Stimulated activated naive CD8-positive, alpha-beta T cell treated with anti-CD3 and anti-CD28 coated beads, Interleukin-15, amount 100 ng/mL, for 72 hours (primary cell): ENCODE data around the gene IGFBP4.
A peak's percentile ranks its signal among the peaks of the same experiment; 100 is the strongest.

Experiments
- ATAC-seq: fragments of 150-1000 bp; cut with Tn5 transposase; 2 replicates; pipeline ENCODE4 v1.10.0; 2021; ENCODE audit warnings: mild to moderate bottlenecking, moderate library complexity
- DNase-seq, 2 donors: peaks; one replicate each; pipeline ENCODE4 v3.0.0; 2021 to 2022
- H3K27ac Mint-ChIP-seq, 2 donors: one replicate each; pipeline ENCODE4 v1.8.0; 2022; ENCODE audit warnings: mild to moderate bottlenecking in 2 of 2, mixed read lengths in 2 of 2, moderate library complexity in 2 of 2
- H3K27me3 Mint-ChIP-seq: one replicate; pipeline ENCODE4 v1.8.0; 2022; ENCODE audit warnings: mixed read lengths
- H3K4me1 Mint-ChIP-seq: one replicate; pipeline ENCODE4 v1.8.0; 2022; ENCODE audit warnings: mild to moderate bottlenecking, mixed read lengths
- H3K4me3 Mint-ChIP-seq, 2 donors: one replicate each; pipeline ENCODE4 v1.8.0; 2022; ENCODE audit warnings: mild to moderate bottlenecking in 2 of 2, mixed read lengths in 2 of 2, moderate library complexity in 1 of 2
- H3K9me3 Mint-ChIP-seq, 2 donors: one replicate each; pipeline ENCODE4 v1.8.0; 2022; ENCODE audit warnings: mixed read lengths in 2 of 2

Gene IGFBP4

DNA sequence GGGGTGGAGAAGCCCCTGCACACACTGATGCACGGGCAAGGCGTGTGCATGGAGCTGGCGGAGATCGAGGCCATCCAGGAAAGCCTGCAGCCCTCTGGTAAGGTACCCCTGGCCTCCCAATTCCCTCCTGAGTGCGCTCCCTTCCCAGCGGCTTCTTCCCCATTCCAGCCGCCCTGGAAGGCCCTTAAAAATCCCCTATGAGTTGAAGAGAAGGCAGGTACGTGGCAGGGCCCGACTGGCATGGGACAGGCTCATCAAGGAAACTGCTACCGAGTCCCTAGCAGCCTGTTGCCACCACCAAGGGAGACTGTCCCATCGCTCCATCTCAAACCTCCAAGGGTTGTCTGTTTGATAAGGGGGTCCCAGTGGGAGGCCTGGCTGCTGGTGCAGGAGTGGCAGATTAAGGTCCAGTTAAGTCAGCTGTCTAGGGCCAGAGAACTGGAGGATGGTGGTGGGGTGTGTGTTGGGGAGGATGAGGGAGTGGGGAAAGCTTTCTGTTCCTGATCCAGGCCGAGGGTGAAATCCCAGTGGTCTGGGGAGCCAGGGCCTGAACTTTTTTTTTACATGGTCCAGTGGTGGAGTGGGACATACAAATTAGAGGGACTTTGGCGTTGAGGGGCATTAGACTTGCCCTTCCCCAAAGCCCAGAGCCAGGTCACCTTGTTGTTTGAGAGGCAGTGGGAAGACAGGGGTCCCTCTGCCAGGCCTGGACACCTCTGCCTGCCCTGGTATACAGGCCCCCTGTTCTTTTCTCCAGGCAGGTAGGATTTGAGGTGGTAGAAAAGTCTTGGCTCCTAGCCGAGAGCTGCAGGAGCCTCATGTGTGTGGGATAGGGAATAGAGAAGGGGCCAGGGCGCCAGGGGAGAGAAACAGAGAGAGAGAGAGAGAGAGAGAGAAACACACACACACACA lies 994 bp downstream of the IGFBP4 start:
- Mint-ChIP-seq H3K27ac (peak overlapping the region in 1 of 2 donors; percentile 26), H3K9me3 (no peaks in the 10 kb centered on the region), H3K4me1 (peaks cover 38% of the 10 kb centered on the region), H3K27me3 (peaks cover 32% of the 10 kb centered on the region), H3K4me3 (peak overlapping the region; percentile 47 to 76)
- ATAC-seq (peak; percentile 24), DNase-seq (peak; percentile 37 to 42)

DNA sequence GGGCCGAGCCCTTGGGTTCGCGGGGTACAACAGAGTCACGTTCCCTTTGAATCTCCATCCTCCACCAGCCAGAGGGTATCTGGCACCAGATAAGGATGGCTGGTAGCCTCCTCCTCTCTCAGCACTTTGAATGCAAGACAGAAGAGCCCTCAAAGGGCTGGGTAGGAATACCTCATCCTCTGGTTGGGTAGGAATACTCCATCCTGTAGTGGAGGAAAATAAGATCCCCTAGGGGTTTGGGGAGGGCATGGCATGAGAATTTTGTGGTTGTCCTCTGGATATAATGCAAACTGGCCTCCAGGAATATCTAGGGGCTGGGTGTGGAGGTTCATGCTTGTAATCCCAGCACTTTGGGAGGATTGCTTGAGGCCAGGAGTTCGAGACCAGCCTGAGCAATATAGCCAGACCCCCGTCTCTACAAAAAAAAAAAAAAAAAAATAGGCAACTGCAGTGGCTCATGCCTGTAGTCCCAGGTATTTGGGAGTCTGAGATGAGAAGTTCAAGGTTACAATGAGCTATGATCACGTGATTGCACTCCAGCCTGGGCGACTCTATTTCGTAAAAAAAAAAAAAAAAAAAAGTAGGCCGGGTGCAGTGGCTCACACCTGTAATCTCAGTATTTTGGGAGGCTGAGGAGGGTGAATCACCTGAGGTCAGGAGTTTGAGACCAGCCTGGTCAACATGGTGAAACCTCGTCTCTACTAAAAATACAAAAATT lies 2.7 kb downstream of the IGFBP4 start:
- H3K4me1 Mint-ChIP-seq: peaks cover 38% of the 10 kb centered on the region
- H3K4me3 Mint-ChIP-seq: peak overlapping the region; percentile 47 to 76

DNA sequence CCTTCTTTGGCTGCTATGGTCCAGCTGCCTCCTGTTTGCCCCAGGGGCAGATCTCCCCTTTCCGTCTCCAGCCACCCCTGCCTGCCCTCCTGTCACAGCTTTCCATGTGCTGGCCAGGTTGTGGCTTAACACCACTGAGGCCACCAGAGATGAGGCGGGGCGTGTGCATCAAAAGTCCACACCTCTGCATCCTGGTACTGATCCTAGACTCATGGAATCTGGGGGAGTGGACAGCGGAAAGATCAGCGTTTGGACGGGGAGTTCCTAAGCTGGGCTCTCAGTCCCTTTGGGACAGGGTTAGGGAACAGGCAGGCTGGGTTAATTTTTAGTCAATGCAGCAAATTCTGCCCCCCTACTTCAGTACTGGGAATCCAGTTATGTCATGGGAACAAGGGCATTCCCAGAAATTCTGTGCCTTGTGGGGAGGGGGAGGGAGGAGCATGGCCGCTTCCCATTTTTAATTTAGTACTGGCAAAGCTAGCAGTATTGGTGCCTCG lies 3.9 kb downstream of the IGFBP4 start:
- Mint-ChIP-seq H3K27ac (no peak overlapping the region), H3K4me1 (peaks cover 42% of the 10 kb centered on the region), H3K9me3 (no peaks in the 10 kb centered on the region)

More for the DNA sequence above, 2.7 kb downstream of the IGFBP4 start:
- peaks cover 24% of the 10 kb centered on the region for H3K27me3 Mint-ChIP-seq
- ATAC-seq (no peak), DNase-seq (no peak)
- no peaks in the 10 kb centered on the region for H3K9me3 Mint-ChIP-seq
- no peak overlapping the region for H3K27ac Mint-ChIP-seq

DNA sequence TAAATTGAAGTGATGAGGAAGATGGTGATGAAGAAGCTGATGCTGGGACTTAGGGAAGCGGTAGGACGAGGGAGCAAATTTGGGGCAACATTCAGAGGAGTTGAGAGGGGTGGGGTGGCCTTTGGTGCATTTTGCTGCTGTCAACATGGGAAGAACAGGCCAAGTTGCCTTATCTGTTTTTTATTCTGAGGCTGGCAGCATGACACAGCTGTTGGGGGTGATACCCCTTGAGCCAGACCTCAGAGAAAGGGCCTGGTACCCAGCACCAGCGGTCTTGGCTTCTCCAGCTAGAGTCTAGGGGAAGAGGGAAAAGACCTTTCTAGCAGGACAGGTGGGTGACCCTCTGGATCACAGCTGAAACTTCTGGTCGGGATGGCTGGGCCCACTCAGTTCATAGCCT lies 4.6 kb downstream of the IGFBP4 start:
- H3K4me1 Mint-ChIP-seq: peaks cover 48% of the 10 kb centered on the region
- H3K4me3 Mint-ChIP-seq: no peak overlapping the region
- peaks cover 17% of the 10 kb centered on the region for H3K27me3 Mint-ChIP-seq
- peak overlapping the region in 1 of 2 donors; percentile 78 for H3K27ac Mint-ChIP-seq
- DNase-seq: no peak
- H3K9me3 Mint-ChIP-seq: no peaks in the 10 kb centered on the region
- no peak for ATAC-seq

More for the DNA sequence above, 3.9 kb downstream of the IGFBP4 start:
- no peak for ATAC-seq
- no peak for DNase-seq
- peaks cover 22% of the 10 kb centered on the region for H3K27me3 Mint-ChIP-seq
- no peak overlapping the region for H3K4me3 Mint-ChIP-seq

DNA sequence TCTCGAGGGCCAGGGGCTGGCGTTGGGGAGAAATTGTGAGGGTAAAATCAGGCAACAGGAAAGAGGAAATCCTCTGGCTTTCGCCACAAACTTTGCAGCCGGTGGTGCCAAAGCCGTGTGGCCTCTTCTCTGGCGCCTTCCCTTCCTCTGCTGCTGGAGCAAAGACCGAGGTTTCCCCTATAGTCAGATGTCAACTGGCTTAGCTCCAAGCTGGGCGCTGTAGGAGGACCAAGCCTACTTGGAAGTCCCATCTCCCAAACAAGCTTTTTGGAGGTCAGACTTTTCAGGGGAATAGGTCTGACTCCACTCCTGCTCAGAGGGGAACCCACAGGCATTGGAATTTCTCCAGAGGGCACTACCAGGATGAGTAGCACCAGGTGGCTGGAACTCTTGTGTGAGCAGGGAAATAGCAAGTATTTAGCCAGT lies 5.0 kb downstream of the IGFBP4 start:
- Mint-ChIP-seq H3K27me3 (peaks cover 17% of the 10 kb centered on the region), H3K4me1 (peaks cover 51% of the 10 kb centered on the region), H3K4me3 (no peak overlapping the region), H3K27ac (no peak overlapping the region), H3K9me3 (no peaks in the 10 kb centered on the region)
- DNase-seq (no peak), ATAC-seq (no peak)

DNA sequence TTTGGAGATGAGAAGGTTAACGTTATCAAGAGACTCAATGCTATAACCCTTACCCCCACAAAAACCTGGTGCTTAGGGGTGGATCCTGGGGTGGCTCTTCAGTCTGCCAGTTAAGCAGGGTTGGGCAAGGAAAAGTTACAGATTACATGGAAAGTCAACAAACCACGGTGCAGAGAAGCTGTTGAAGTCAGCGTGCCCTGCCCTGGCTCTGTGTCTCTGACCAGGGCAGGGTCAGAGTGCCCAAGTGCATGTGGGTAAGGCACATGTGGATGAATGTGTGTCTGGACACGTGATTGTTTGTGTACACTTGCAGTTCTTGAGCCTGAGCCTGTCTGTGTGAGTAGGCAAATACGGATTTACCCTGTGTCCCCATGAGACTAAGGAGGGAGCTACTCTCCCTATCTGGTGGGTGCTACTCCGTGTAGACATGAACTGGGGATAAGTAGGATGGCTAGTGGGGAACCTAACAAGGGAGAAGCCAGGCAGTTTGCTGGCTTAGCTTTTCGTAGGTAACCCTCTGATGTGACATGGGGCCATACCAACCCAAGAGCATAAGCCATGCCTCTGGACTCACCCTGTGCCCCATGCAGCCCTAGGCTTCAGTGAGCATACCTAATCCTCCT lies 5.5 kb downstream of the IGFBP4 start:
- H3K9me3 Mint-ChIP-seq: no peaks in the 10 kb centered on the region
- ATAC-seq (no peak), DNase-seq (no peak)
- H3K4me1 Mint-ChIP-seq: peaks cover 50% of the 10 kb centered on the region
- no peak overlapping the region for H3K27ac Mint-ChIP-seq
- H3K27me3 Mint-ChIP-seq: peaks cover 17% of the 10 kb centered on the region
- H3K4me3 Mint-ChIP-seq: no peak overlapping the region

DNA sequence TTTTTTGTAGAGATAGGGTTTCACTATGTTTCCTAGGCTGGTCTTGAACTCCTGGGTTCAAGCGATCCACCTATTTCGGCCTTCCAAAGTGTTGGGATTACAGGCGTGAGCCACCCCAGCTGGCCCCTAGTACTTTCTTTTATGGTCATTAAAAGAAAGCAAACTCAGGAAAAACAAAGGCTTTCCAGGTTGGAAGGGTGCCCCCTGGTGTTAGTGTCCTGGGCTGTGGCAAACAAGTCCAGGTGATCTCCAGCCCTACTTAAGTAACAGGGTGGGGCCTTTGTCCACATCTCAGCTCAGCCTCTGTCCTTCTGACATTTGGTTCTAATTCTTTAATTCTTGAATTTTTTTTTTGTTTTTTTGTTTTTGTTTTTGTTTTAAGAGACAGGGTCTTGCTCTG lies 6.9 kb downstream of the IGFBP4 start:
- Mint-ChIP-seq H3K4me3 (no peak overlapping the region), H3K27ac (no peak overlapping the region), H3K4me1 (peaks cover 35% of the 10 kb centered on the region), H3K27me3 (peaks cover 17% of the 10 kb centered on the region), H3K9me3 (no peaks in the 10 kb centered on the region)
- DNase-seq (peak in 1 of 2 donors; percentile 26), ATAC-seq (no peak)

DNA sequence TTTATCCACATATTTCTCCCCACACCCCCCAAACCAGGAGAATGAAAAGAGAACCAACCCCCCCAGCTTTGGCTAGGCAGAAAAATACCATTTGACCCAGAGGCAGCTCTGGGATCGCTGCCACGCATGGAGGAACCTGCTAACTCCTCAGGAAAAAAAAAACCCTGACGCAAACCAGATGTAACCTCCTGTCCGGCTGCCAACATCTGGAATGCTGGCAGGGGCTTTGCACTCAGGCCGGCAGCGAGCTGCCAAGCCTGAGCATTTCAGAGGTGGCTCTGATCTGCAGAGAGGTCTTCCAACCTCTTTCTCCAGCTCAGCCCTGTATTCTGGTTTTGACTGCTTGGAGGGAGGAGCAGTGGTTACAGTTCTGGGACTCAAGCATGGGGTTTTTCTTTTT lies 8.2 kb downstream of the IGFBP4 start:
- ATAC-seq (no peak), DNase-seq (no peak)
- Mint-ChIP-seq H3K27ac (no peak overlapping the region), H3K9me3 (no peaks in the 10 kb centered on the region), H3K4me1 (peaks cover 29% of the 10 kb centered on the region), H3K27me3 (peaks cover 17% of the 10 kb centered on the region), H3K4me3 (no peak overlapping the region)

DNA sequence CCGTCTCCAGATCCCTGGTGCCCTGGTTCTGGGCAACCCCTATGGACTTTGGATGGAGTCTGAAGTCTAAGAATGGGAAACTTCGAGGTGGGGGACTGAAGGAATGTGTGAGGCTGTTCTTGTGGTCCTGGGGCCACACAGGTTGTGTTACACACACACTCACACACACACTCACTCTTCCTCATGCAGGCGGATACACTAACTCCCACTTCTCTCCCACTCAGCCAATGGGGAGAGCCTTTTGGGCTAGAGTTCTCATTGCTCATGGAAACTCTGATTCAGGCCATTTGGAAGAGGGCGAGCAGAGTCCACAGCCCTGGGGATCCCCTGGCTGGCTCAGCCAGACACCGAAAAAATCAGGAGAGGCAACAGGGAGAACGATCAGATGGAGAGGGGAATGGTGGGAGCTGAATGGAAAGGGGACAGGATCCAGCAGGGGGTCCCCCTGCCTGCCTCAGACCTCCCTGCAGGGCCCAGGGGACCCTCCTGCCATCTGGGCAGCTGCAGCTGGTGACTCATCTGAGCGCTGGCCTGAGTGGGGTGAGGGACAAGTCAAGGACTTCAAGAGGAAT lies 9.1 kb downstream of the IGFBP4 start:
- Mint-ChIP-seq H3K27ac (peak overlapping the region in 1 of 2 donors; percentile 52), H3K4me1 (peaks cover 28% of the 10 kb centered on the region), H3K27me3 (peaks cover 12% of the 10 kb centered on the region), H3K4me3 (no peak overlapping the region), H3K9me3 (no peaks in the 10 kb centered on the region)
- ATAC-seq (no peak), DNase-seq (no peak)

DNA sequence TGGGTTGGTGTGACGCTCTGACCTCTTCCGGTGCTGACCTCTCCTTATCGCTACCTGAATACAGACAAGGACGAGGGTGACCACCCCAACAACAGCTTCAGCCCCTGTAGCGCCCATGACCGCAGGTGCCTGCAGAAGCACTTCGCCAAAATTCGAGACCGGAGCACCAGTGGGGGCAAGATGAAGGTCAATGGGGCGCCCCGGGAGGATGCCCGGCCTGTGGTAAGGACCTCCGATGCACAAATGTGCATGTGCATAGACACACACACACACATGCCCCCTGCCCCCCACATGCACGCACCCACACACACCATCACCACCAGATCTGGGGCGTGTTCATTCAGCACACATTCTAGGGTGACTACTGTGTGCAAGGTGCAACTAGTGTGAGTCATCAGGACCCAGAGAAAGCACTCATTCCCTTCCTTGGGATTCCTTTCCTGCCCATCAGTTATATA lies 9.7 kb downstream of the IGFBP4 start:
- peak overlapping the region in 1 of 2 donors; percentile 52 for H3K27ac Mint-ChIP-seq
- H3K4me1 Mint-ChIP-seq: peaks cover 22% of the 10 kb centered on the region
- ATAC-seq (no peak), DNase-seq (no peak)
- no peak overlapping the region for H3K4me3 Mint-ChIP-seq
- H3K9me3 Mint-ChIP-seq: no peaks in the 10 kb centered on the region
- peaks cover 6% of the 10 kb centered on the region for H3K27me3 Mint-ChIP-seq

DNA sequence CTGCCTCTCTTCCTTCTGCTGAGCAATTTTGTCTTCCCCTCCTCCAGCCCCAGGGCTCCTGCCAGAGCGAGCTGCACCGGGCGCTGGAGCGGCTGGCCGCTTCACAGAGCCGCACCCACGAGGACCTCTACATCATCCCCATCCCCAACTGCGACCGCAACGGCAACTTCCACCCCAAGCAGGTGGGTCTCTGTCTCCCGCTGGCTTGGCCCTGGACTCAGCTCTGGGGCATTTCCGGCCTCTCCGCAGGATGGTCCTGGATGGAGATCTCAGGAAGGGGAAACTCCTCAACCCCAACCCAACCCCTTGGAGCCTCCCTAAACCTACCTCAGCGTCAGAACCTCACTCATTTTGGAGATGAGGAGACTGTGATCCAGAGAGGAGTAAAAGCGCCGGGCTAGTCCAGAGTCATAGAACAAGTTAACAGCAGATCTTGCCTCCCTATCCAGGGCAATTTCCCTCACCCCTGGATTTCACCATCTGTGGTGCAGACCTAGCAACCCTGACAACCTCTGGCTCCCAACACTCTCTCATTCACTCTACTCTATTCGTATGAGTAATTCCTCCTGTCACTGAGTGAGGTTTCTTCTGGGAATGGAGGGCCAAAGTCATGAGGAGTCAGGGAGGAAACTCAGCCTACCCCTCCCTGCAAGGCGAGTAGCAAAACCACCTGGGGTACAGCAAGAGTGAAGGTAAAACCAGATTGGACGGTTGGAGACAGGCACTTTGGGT lies 10.8 kb downstream of the IGFBP4 start:
- DNase-seq (no peak), ATAC-seq (no peak)
- Mint-ChIP-seq H3K4me3 (no peak overlapping the region), H3K9me3 (no peaks in the 10 kb centered on the region), H3K27ac (peak overlapping the region in 1 of 2 donors; percentile 36), H3K27me3 (no peaks in the 10 kb centered on the region), H3K4me1 (peaks cover 13% of the 10 kb centered on the region)

DNA sequence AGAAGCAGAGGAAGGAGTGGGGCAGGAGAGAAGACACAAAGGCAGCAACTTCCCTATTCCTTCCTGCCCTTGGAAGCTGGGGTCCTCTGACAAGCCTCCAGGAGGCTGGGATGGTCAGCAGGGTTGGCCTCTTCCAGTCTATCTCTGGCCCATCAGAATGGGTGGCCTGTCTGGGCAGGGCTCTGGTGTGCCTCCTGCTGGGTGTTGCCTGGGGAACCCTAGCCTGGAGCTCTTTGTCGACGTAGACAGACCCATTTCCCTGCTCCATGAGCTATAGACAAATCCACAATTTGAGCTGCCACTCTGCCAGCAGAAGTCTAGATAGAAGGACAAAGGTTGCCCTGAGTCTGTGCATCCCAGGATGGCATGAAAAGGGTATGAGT lies 11.4 kb downstream of the IGFBP4 start:
- Mint-ChIP-seq H3K27me3 (no peaks in the 10 kb centered on the region), H3K9me3 (no peaks in the 10 kb centered on the region), H3K4me1 (peaks cover 13% of the 10 kb centered on the region), H3K27ac (peak overlapping the region in 1 of 2 donors; percentile 36), H3K4me3 (no peak overlapping the region)
- ATAC-seq: no peak
- no peak for DNase-seq

DNA sequence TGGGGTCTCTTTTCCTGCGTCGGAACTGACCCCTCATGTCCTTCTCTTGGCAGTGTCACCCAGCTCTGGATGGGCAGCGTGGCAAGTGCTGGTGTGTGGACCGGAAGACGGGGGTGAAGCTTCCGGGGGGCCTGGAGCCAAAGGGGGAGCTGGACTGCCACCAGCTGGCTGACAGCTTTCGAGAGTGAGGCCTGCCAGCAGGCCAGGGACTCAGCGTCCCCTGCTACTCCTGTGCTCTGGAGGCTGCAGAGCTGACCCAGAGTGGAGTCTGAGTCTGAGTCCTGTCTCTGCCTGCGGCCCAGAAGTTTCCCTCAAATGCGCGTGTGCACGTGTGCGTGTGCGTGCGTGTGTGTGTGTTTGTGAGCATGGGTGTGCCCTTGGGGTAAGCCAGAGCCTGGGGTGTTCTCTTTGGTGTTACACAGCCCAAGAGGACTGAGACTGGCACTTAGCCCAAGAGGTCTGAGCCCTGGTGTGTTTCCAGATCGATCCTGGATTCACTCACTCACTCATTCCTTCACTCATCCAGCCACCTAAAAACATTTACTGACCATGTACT lies 13.2 kb downstream of the IGFBP4 start:
- Mint-ChIP-seq H3K4me1 (peaks cover 13% of the 10 kb centered on the region), H3K27ac (no peak overlapping the region), H3K4me3 (no peak overlapping the region), H3K9me3 (no peaks in the 10 kb centered on the region), H3K27me3 (no peaks in the 10 kb centered on the region)
- no peak for DNase-seq
- ATAC-seq: no peak

DNA sequence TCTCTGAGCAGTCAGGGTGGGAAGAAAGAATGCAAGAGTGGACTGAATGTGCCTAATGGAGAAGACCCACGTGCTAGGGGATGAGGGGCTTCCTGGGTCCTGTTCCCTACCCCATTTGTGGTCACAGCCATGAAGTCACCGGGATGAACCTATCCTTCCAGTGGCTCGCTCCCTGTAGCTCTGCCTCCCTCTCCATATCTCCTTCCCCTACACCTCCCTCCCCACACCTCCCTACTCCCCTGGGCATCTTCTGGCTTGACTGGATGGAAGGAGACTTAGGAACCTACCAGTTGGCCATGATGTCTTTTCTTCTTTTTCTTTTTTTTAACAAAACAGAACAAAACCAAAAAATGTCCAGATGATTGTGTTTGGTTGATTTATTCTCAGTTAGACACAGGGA lies 14.1 kb downstream of the IGFBP4 start:
- Mint-ChIP-seq H3K27ac (peak overlapping the region in 1 of 2 donors; percentile 48), H3K4me3 (no peak overlapping the region), H3K9me3 (no peaks in the 10 kb centered on the region), H3K27me3 (no peaks in the 10 kb centered on the region), H3K4me1 (peaks cover 7% of the 10 kb centered on the region)
- no peak for DNase-seq
- ATAC-seq: no peak
